ENCODE results near the gene PFKM.
"Not testable (repeated sequence)": the region's sequence is repeated elsewhere in the genome, so short reads cannot be mapped to it uniquely, and the experiment has no call there.

PFKM gene

GRCh38 chr12:48119078-48119833 is at the start of gene PFKM:
TSS of gene PFKM (plus strand) at chr12:48119364. CDS start at chr12:48122775, 3,411 bp downstream.
- peak; percentile 92 for DNase-seq

DNA sequence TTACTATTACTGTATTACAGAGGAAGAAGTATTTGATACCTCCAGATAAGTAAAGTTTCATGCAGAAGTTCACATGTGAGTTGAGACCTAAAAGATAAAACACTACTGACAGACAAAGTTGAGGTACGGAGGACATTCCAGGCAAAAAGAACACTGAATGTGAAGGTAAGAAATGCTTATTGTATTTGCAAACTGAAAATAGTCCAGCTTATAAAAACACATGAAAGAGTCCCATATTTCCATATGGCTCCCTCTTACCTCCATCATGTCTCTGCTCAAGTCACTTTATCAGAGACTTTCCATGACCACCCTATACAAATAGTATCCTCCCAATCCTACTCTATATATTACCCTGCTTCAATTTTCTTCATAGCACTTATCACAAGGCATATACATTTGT is 49.1 kb upstream of the PFKM start:
- DNase-seq, result no peak

DNA sequence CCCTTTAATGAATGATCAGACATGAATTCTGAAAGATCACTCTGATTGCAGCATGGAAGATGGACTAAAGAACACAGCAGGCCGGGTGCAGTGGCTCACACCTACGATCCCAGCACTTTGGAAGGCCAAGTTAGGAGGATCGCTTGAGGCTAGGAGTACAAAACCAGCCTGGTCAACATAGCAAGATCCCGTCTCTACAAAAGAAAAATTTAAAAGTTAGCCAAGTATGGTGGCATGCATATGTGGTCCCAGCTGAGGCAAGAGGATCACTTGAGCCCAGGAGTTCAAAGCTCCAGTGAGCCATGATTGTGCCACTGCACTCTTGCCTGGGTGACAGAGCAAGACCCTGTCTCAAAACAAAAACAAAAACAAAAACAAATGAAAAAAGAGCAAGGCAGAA is 48.4 kb upstream of the PFKM start:
- DNase-seq, result no peak

DNA sequence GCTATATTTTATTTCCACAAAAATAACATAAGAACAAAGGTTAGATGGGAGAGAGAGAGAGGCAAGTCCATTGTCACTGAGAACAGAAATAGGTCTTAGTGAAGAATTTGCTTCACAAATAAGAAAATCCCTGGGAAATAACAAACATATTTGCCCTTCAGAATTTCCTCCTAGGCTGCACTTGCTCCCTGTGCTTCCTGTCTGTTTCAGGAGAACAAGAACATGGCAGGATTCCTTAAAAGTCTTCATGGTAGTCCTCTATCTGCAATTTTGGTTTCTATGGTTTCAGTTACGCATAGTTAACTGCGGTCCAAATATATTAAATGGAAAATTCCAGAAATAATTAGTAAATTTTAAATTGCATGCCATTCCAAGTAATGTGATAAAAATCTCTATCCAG is 47.4 kb upstream of the PFKM start:
- no peak for DNase-seq

DNA sequence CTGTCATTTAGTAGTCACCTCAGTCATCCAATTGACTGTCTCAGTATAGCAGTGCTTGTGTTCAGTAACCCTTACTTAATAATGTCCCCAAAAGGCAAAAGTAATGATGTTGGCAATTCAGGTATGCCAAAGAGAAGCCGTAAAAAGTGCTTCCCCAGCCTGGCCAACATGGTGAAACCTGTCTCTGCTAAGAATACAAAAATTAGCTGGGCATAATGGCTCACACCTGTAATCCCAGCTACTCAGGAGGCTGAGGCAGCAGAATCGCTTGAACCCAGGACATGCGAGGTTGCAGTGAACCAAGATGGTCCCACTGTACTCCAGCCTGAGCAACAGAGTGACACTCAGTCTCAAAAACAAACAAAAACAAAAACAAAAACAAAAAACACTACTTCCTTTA is 46.9 kb upstream of the PFKM start:
- no peak for DNase-seq

GRCh38 chr12:48074266-48074665 is 44.9 kb upstream of the PFKM start:
- DNase-seq, result no peak

DNA sequence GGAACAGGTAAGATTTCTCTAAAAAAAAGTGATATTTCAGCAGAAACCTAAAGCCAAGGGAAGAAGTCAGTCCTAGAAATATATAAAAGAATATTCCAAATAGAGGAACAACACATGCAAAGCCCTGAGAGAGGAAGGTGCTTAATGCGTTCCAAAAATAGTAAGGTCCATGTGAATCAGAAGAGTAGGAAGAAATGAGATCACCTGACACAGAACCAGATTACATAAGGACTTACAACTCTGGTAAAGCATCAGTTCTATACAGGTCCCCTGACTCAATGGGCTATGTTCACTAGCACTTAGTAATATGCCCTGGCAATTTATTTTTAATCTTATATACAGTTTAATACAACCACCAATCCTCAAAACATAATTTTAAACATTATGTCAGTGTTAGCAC is 43.3 kb upstream of the PFKM start:
- no peak for DNase-seq

- no peak for DNase-seq
Observed at GRCh38 chr12:48077111-48077510, 42.1 kb upstream of the PFKM start.

GRCh38 chr12:48078901-48079300 is 40.3 kb upstream of the PFKM start:
- no peak for DNase-seq

DNA sequence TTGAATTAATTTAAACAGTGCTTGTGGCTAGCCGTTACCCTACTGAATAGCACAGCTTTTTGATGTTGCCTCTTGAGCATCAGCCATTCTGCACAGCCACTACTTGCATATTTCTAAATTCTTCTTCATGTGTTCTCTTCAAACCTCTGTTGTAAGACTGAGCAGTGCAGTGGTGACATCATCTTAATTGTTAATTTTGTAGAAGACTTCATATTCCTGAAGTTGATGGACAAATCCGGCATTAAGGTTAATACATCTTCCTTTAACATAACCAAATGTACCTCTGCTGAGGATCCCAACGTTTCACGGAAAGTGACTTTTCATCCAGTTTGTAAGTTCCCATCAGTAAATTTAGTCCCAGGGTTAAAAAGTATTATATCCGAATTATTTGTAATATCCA is 38.9 kb upstream of the PFKM start:
- no peak for DNase-seq

- DNase-seq, result no peak
Observed at GRCh38 chr12:48080821-48081220, 38.3 kb upstream of the PFKM start.

GRCh38 chr12:48084066-48084465 is 35.1 kb upstream of the PFKM start:
- peak; percentile 68 for DNase-seq

DNA sequence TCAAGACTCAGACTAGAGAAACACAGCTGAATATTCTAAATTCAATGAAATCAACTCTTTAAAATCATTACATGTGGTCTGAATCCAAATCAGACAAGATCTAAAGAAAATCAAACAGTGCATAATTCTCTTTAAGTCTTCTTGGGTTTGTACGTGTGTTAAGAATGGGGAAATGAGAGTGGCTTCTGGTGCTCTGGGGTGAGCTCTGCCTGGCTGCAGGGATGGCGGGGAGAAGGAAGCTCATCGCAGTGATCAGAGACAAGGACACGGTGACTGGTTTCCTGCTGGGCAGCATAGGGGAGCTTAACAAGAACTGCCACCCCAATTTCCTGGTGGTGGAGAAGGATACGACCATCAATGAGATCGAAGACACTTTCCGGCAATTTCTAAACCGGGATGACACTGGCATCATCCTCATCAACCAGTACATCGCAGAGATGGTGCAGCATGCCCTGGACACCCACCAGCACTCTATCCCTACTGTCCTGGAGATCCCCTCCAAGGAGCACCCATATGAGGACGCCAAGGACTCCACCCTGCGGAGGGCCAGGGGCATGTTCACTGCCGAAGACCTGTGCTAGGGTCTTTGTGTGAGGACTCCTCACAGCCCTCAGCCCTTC is 34.2 kb upstream of the PFKM start:
- no peak for DNase-seq

DNA sequence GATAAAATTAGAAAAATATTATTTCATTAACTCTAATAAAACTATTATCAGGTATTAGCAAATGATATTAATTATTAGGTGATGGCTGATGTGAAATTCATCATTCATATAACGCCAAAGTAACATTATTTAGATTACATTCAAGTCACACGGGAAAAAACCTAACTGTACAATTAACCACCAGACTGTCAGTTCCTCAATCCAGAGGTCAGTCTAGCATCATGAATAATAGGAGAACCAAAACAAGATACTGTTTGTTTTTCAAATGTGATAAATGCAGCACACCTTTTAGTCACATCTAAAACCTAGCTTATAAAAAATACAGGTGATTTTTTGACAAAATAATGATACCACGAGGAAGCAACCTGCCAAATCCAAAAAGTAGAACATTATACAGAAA is 32.8 kb upstream of the PFKM start:
- DNase-seq, result peak; percentile 10

DNA sequence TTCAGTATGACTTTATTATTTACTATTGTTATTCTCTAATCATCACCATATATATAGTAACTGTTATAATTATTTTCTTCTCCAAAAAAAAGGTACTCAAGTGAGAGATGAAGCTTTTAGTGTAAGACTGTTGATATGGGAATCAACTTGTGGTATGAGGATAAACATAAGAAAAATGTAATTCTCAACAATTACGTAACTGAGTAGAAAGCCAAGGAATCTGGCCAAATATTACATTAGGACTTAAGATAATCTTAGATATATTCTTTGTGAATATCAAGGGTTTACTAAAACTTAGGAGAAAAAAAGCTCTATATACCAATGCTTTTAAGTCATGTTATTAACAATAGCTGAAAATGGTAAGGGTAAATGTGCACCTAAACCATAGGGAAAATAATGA is 26.6 kb upstream of the PFKM start:
- no peak for DNase-seq

- peak; percentile 16 for DNase-seq
Observed at GRCh38 chr12:48104531-48104930, 14.6 kb upstream of the PFKM start.

- peak; percentile 60 for DNase-seq
Observed at GRCh38 chr12:48105321-48105866, 13.8 kb upstream of the PFKM start.

DNA sequence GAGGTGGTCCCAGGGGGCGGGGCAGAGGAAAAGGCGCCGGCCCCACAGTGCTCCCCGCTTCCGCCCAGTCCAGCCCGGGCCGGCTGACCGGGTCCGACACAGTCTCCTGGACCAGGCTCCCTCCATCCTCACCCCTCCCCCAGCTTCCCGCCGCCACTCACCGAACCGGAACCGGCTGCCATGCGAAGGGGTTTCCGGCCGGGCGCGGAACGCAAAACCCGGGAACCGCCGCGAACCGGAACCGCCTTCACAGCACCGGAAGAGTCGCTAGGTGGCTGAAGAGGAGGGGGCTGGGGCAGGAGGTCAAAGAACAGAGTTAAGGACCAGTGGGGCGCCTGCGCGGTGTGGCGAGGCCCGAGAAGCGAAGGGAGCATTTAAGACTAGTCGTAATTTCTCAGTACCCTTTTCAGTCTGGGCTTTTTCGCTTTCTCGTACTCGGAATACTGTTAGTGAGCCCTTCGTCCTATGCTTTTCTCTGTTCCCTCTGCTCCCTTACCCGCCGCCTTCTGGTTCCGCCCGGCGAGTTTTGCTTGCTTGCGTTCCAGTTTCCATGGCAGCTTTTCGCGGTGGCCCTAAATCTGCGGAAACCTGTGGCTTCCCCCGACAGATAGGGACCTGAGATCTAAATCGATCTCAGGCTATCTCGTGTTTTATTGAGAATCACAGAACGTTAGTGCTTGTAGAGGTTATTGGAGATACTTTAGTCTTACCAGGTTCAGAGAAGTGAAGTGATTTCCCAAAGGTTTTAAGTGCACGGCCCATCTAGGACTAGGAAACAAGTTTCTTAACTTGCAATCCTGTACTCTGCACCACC is 13.1 kb upstream of the PFKM start, which contains the start of gene SENP1:
Gene SENP1, minus strand, starts transcription at position 213 of the 814 bp plus-strand sequence. CDS start 4,607 bp downstream, outside the sequence.
- peak; percentile 93 for DNase-seq

DNA sequence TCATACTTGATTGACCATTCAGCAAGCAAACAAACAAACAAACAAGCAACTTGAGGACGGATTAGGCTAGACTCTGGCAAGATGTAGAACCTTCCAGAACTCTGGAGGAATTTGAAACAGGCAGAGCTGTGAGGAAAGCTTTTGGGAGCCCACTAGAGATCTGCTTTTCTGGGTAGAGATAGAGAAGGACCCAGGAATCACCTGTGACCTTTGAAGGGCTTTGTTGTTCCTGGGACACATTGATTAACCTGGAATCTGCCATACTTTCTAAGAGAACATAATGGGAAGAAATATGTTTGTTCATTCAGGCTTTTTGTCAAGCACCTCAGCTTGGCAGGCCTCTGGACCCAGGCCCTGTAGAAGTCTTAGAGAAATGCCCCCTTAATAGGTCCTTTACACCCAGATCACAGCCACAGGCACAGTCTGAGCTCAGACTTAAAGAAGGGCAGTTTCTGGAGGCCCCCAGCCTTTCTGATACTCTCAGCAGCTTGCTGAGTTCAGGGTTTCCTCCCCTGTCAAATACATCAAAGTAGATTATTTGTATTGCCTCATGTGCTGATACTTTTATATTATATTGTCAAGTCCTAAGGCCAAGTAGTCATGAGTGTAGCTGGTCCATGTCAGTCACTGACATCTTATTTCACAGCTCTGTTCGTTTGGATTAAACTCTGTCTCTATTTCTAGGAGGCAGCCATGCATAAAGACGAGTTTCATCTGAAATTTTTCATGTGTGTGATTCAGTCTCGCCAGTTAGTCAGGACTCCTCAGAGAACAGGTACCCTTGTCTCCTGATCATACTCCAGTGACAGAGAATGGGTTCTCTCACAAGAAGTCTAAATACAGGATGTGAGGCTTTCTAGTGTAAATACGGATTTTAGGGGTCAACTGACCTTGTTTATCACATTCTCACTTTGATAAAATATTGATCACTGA is 12.2 kb upstream of the PFKM start:
- no peak for DNase-seq

- DNase-seq, result no peak
Observed at GRCh38 chr12:48109424-48109823, 9.7 kb upstream of the PFKM start.

- DNase-seq, result no peak
Observed at GRCh38 chr12:48110691-48111311, 8.4 kb upstream of the PFKM start.

- not testable (repeated sequence) for DNase-seq
Observed at GRCh38 chr12:48111312-48111693, 7.9 kb upstream of the PFKM start.

Data from hematopoietic multipotent progenitor cell treated with erythropoietin and hydrocortisone succinate and interleukin-3 and kit ligand, for 6 days (in vitro differentiated cells).